HFFc6 (cell line): Measurements from ENCODE around the gene TMEM235. TPM values are rescaled to one million over a fixed set of nuclear protein-coding genes. Genes with fewer than 3 reads are reported as not detected.

Experiments used
- DNase-seq: peaks from one replicate; pipeline ENCODE4 v3.0.0-alpha.2; 2018
- H3K27ac Mint-ChIP-seq: 2 replicates; pipeline ENCODE4 v1.8.0; 2020; ENCODE audit warnings: mild to moderate bottlenecking, mixed read lengths
- H3K27me3 Mint-ChIP-seq: 2 replicates; pipeline ENCODE4 v1.8.0; 2021; ENCODE audit warnings: mild to moderate bottlenecking, moderate library complexity, mixed read lengths; ENCODE audit not compliant: insufficient read depth
- H3K36me3 Mint-ChIP-seq: 2 replicates; pipeline ENCODE4 v1.8.0; 2021; ENCODE audit warnings: low read depth, mixed read lengths
- H3K4me1 Mint-ChIP-seq: 2 replicates; pipeline ENCODE4 v1.8.0; 2020; ENCODE audit warnings: low read depth, mixed read lengths
- H3K4me3 Mint-ChIP-seq: 2 replicates; pipeline ENCODE4 v1.8.0; 2020; ENCODE audit warnings: mild to moderate bottlenecking, moderate library complexity, mixed read lengths
- H3K9me3 Mint-ChIP-seq: 2 replicates; pipeline ENCODE4 v1.8.0; 2020; ENCODE audit warnings: mild to moderate bottlenecking, mixed read lengths
- CTCF ChIP-seq: fragments of 200-600 bp; sonication (generic); IDR thresholded peaks from 2 replicates; pipeline ENCODE4 v1.5.0; 2021; ENCODE audit warnings: antibody characterized with exemption, mild to moderate bottlenecking
- total RNA-seq, 6 experiments: library from RNA; stranded (reverse); fragmentation: NEBNext Ultra II Directional; extraction: Animal tissue kit (Norgen Biotek cat#: 25700); gene quantifications; 2 replicates in 1 of 6; 3 replicates in 5 of 6; pipeline ENCODE4 v1.2.3, GENCODE V29; 2021

Gene TMEM235
- total RNA-seq, 6 experiments from 2014 or later, result not detected

DNA sequence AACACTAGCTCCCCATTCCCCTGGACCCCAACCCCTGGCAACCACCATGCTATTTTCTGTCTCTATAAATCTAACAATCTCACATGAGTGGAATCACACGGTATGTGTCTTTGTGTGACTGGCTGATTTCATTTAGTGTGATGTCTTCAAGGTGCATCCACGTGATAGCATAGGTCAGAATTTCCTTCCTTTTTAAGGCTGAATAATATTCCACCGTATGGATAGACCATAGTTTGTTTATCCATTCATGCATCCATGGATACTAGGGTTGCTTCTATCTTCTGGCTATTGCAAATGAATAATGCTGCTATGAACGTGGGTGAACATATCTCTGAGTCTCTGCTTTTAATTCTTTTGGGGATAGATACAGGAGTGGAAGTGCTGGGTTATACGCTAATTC is 43.9 kb downstream of the TMEM235 start:
- H3K27ac Mint-ChIP-seq, result no peak overlapping the region
- no peak overlapping the region for H3K4me3 Mint-ChIP-seq
- no peaks in the 10 kb centered on the region for H3K36me3 Mint-ChIP-seq
- H3K4me1 Mint-ChIP-seq, result no peaks in the 10 kb centered on the region
- H3K9me3 Mint-ChIP-seq, result 0 out of 2 replicates have a peak, but pooled peaks cover 3% of the 10 kb centered on the region
- no peak for DNase-seq
- no peak for TF ChIP-seq CTCF
- H3K27me3 Mint-ChIP-seq, result peaks cover 39% of the 10 kb centered on the region

DNA sequence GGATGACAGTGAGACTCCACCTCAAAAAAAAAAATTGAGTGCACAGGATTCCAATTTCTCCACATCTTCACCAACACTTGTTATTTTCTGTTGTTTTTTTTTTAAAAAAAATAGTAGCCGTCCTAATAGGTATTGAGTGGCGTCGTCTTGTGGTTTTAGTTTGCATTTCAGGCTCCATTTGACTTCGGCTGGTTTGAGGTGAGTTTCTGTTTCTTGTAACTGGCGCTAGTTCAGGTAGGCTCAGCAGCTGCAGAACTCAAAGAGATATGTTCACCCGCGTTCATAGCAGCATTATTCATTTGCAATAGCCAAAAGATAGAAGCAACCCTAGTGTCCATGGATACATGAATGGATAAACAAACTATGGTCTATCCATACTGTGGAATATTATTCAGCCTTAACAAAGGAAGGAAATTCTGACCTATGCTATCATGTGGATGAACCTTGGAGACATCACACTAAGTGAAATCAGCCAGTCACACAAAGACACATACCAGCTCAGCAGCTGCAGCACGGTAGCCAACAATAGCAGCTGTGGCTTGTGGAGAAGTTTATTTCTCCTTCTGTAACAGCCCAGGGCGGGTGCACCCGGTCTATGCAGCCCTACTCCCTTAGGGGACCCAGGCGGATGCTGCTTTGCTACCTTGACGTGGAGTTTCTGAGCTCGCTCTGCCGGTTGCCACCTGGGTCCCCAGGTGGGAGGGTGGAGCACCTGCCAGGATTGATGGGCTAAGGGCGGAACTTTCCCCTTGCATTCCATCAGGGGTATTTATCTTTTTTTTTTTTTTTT is 44.9 kb downstream of the TMEM235 start:
- no peak for TF ChIP-seq CTCF
- DNase-seq, result no peak
- Mint-ChIP-seq H3K4me3 (no peak overlapping the region), H3K36me3 (no peaks in the 10 kb centered on the region), H3K9me3 (0 out of 2 replicates have a peak, but pooled peaks cover 3% of the 10 kb centered on the region), H3K27ac (no peak overlapping the region), H3K4me1 (no peaks in the 10 kb centered on the region), H3K27me3 (peaks cover 30% of the 10 kb centered on the region)

DNA sequence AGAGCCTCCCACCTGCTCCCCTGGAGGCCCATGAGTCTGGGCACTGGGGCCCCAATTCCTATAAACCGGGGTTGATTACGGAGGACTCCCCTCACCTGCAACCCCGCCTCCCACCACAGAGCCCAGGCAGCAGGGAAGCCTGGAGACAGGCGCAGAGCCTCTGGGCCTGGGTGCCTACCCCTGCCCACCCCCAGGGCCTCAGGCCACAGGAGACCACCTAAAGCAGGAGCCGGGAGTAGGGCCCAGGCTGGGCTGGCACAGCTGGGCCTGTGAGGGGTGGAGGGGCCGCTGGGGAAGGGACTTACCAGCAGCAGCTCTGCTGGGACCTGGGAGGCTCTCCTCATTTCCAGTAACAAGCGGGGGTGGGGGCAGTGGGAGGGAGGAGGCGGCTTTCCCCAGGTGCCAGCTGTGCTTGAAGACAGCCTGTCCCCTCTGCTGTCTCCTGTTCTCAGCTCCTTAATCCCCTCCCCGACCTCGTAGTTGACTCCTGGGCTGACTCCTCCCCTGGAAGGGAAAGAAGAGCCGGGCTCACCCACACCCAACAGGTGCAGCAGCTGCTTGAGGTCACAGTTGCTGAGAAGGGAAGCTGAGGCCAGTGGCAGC is 46.8 kb downstream of the TMEM235 start:
- no peaks in the 10 kb centered on the region for H3K36me3 Mint-ChIP-seq
- DNase-seq, result no peak
- TF ChIP-seq CTCF, result no peak
- peaks cover 14% of the 10 kb centered on the region for H3K27me3 Mint-ChIP-seq
- 0 out of 2 replicates have a peak, but pooled peaks cover 3% of the 10 kb centered on the region for H3K9me3 Mint-ChIP-seq
- no peak overlapping the region for H3K27ac Mint-ChIP-seq
- no peaks in the 10 kb centered on the region for H3K4me1 Mint-ChIP-seq
- H3K4me3 Mint-ChIP-seq, result no peak overlapping the region

DNA sequence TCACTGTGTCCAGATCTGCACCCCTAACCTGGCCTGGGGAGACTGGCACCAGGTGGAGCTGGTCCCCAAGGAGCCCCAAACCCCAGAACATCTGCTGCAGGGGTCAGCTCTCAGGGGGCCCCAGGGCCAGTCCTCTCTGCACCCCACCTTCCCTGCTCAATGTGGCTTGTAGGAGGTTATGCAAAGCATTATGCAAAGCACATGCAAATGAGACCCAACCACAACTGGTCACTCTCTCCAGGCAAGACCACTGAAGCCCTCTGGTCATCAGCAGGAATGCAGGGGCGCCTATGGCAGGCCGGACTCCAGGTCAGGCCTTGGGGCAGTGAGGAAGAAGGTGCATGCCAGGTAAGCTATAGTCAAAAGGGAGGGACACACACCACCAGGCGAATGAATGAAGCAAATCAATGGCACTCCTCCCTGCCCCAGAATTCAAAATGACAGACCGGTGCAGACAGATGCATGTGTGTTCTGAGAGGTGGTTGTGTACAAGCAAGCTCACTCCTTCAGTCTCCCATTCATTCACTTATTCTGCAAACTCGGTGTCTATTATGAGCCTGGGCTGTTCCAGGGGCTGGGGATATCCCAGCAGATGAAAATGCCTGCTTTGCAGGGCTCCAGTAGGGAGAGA is 48.0 kb downstream of the TMEM235 start:
- H3K4me1 Mint-ChIP-seq, result no peaks in the 10 kb centered on the region
- TF ChIP-seq CTCF, result no peak
- no peak overlapping the region for H3K4me3 Mint-ChIP-seq
- DNase-seq, result no peak
- no peak overlapping the region for H3K27ac Mint-ChIP-seq
- H3K27me3 Mint-ChIP-seq, result peaks cover 16% of the 10 kb centered on the region
- H3K9me3 Mint-ChIP-seq, result no peaks in the 10 kb centered on the region
- H3K36me3 Mint-ChIP-seq, result no peaks in the 10 kb centered on the region

GRCh38 chr17:78281249-78281845 is 49.9 kb downstream of the TMEM235 start:
- H3K27ac Mint-ChIP-seq, result no peak overlapping the region
- H3K9me3 Mint-ChIP-seq, result no peaks in the 10 kb centered on the region
- H3K36me3 Mint-ChIP-seq, result no peaks in the 10 kb centered on the region
- DNase-seq, result no peak
- peaks cover 13% of the 10 kb centered on the region for H3K27me3 Mint-ChIP-seq
- no peaks in the 10 kb centered on the region for H3K4me1 Mint-ChIP-seq
- H3K4me3 Mint-ChIP-seq, result no peak overlapping the region
- no peak for TF ChIP-seq CTCF
